NCI-H1436 (cell line): Measurements from ENCODE around the gene BCL11B.
"Not testable (repeated sequence)": the region's sequence is repeated elsewhere in the genome, so short reads cannot be mapped to it uniquely, and the experiment has no call there.

Source experiments
- DNase-seq: peaks from one replicate; lab custom pipeline; 2025; lab: John Stamatoyannopoulos, UW

The BCL11B gene

GRCh38 chr14:99239661-99240092 lies 32.3 kb downstream of the BCL11B start:
- DNase-seq: no peak

- no peak for DNase-seq
These were observed 33.8 kb downstream of the BCL11B start for GRCh38 chr14:99238216-99238615.

GRCh38 chr14:99237288-99237687 lies 34.7 kb downstream of the BCL11B start:
- DNase-seq: no peak

- DNase-seq: peak; percentile 75
These were observed 35.4 kb downstream of the BCL11B start for GRCh38 chr14:99236386-99237138.

- DNase-seq: no peak
These were observed 36.2 kb downstream of the BCL11B start for GRCh38 chr14:99235582-99236320.

GRCh38 chr14:99234961-99235571 lies 36.9 kb downstream of the BCL11B start:
- DNase-seq: no peak

- no peak for DNase-seq
These were observed 37.6 kb downstream of the BCL11B start for GRCh38 chr14:99234355-99234754.

- DNase-seq: no peak
These were observed 38.6 kb downstream of the BCL11B start for GRCh38 chr14:99233222-99234035.

- no peak for DNase-seq
These were observed 39.2 kb downstream of the BCL11B start for GRCh38 chr14:99232714-99233214.

GRCh38 chr14:99231850-99232713 lies 39.9 kb downstream of the BCL11B start:
- DNase-seq: no peak

- no peak for DNase-seq
These were observed 40.7 kb downstream of the BCL11B start for GRCh38 chr14:99231161-99231849.

- no peak for DNase-seq
These were observed 41.5 kb downstream of the BCL11B start for GRCh38 chr14:99230208-99231151.

GRCh38 chr14:99229654-99230207 lies 42.3 kb downstream of the BCL11B start:
- no peak for DNase-seq

GRCh38 chr14:99228760-99229159 lies 43.2 kb downstream of the BCL11B start:
- DNase-seq: not testable (repeated sequence)

GRCh38 chr14:99226687-99227086 lies 45.3 kb downstream of the BCL11B start:
- no peak for DNase-seq

GRCh38 chr14:99225436-99226203 lies 46.4 kb downstream of the BCL11B start:
- no peak for DNase-seq

- DNase-seq: no peak
These were observed 47.0 kb downstream of the BCL11B start for GRCh38 chr14:99224948-99225347.
